Parathyroid adenoma (tissue), 2 donors: ENCODE data around the gene STPG3.

Experiments used
- H2AFZ ChIP-seq: fragments of 300-600 bp; sonication (generic); one replicate; pipeline ENCODE4 v1.7.0; 2017; ENCODE audit warnings: antibody characterized with exemption, mild to moderate bottlenecking
- H3K27ac ChIP-seq: fragments of 300-600 bp; sonication (generic); one replicate; pipeline ENCODE4 v1.7.0; 2017
- H3K27me3 ChIP-seq: fragments of 300-600 bp; sonication (generic); one replicate; pipeline ENCODE4 v1.7.0; 2017; ENCODE audit warnings: low read length; ENCODE audit not compliant: control insufficient read depth, insufficient read depth
- H3K36me3 ChIP-seq: fragments of 300-600 bp; sonication (generic); one replicate; pipeline ENCODE4 v1.7.0; 2017; ENCODE audit warnings: low read length; ENCODE audit not compliant: control insufficient read depth, insufficient read depth
- H3K4me1 ChIP-seq: fragments of 300-600 bp; sonication (generic); one replicate; pipeline ENCODE4 v1.7.0; 2017; ENCODE audit warnings: control low read depth
- H3K4me2 ChIP-seq: fragments of 300-600 bp; sonication (generic); one replicate; pipeline ENCODE4 v1.7.0; 2017; ENCODE audit warnings: low read length
- H3K4me3 ChIP-seq: fragments of 300-600 bp; sonication (generic); one replicate; pipeline ENCODE4 v1.7.0; 2017; ENCODE audit warnings: low read depth, low read length
- H3K79me2 ChIP-seq: fragments of 300-600 bp; sonication (generic); one replicate; pipeline ENCODE4 v1.7.0; 2017; ENCODE audit warnings: control low read depth
- H3K9ac ChIP-seq: fragments of 300-600 bp; sonication (generic); one replicate; pipeline ENCODE4 v1.7.0; 2017; ENCODE audit warnings: mild to moderate bottlenecking
- H3K9me3 ChIP-seq: fragments of 300-600 bp; sonication (generic); one replicate; pipeline ENCODE4 v1.7.0; 2017; ENCODE audit warnings: low read length; ENCODE audit not compliant: control insufficient read depth
- CTCF ChIP-seq: fragments of 300-600 bp; sonication (generic); IDR thresholded peaks from one replicate; pipeline ENCODE4 v1.7.0; 2017; ENCODE audit warnings: antibody characterized with exemption, mild to moderate bottlenecking
- donor health status: primary hyperparathyroidism.

STPG3 gene

DNA sequence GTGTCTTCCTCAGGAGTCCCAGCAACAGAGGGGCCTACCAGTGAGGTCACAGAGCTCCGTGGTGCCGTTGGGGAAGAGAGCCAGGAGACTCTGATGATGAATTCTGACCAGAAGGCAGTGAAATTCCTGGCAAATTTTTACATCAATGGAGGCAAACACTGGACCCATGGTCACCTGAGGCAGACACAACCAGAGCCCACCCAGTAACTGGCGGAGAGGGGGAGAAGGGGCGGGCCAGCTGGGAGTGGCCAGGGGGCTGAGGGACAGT lies at the start of gene STPG3:
Gene STPG3, plus strand, starts transcription at position 93 of the 268 bp plus-strand sequence. Its CDS starts 1 bp downstream, at position 94.
- no peak within 1 kb of the TSS for H3K4me3 ChIP-seq
- H3K9ac ChIP-seq: no peak within 1 kb of the TSS
- no peaks in the 10 kb centered on the region for H3K27me3 ChIP-seq
- H3K79me2 ChIP-seq: no peaks in the 10 kb centered on the region
- no peaks in the 10 kb centered on the region for H3K36me3 ChIP-seq
- H3K27ac ChIP-seq: no peak within 1 kb of the TSS
- H3K4me1 ChIP-seq: no peaks in the 10 kb centered on the region
- no peak for TF ChIP-seq CTCF
- no peak within 1 kb of the TSS for H3K4me2 ChIP-seq
- H3K9me3 ChIP-seq: no peaks in the 10 kb centered on the region
- H2AFZ ChIP-seq: no peak within 1 kb of the TSS

DNA sequence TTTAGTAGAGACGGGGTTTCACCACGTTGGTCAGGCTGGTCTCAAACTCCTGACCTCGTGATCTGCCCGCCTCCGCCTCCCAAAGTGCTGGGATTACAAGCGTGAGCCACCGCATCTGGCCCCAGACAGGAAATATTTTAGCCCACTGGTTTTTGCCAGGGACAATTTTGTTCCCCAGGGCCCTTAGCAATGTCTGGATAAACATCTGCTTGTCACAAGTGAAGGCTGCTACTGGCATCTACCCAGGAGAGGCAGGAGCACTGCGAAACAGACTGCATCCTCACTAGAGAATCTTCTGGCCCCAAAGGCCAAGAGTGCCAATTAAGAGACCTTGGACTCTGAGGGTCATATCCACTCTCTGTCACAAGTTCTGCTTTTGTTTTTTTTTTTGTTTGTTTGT lies 48.1 kb upstream of the STPG3 start:
- Histone ChIP-seq H3K27me3 (no peaks in the 10 kb centered on the region), H3K36me3 (no peaks in the 10 kb centered on the region), H3K4me2 (no peak overlapping the region), H3K27ac (no peak overlapping the region), H3K9me3 (no peaks in the 10 kb centered on the region), H2AFZ (no peak overlapping the region), H3K9ac (no peak overlapping the region), H3K4me1 (peaks cover 4% of the 10 kb centered on the region), H3K4me3 (no peak overlapping the region), H3K79me2 (peaks cover 21% of the 10 kb centered on the region)
- TF ChIP-seq CTCF: no peak

GRCh38 chr9:137204731-137205125 lies 46.4 kb upstream of the STPG3 start:
- Histone ChIP-seq H3K4me2 (peak overlapping the region; percentile 67), H3K27ac (no peak overlapping the region), H3K4me1 (no peaks in the 10 kb centered on the region), H3K27me3 (no peaks in the 10 kb centered on the region), H3K9ac (no peak overlapping the region), H2AFZ (no peak overlapping the region), H3K9me3 (no peaks in the 10 kb centered on the region), H3K4me3 (peak overlapping the region; percentile 74), H3K79me2 (peaks cover 17% of the 10 kb centered on the region), H3K36me3 (no peaks in the 10 kb centered on the region)
- TF ChIP-seq CTCF: no peak

- Histone ChIP-seq H3K4me2 (peak within 1 kb of the TSS; percentile 67), H3K36me3 (no peaks in the 10 kb centered on the region), H2AFZ (peak within 1 kb of the TSS; percentile 94), H3K27ac (peak within 1 kb of the TSS; percentile 44), H3K79me2 (peaks cover 17% of the 10 kb centered on the region), H3K9ac (peak within 1 kb of the TSS; percentile 76), H3K27me3 (no peaks in the 10 kb centered on the region), H3K9me3 (no peaks in the 10 kb centered on the region), H3K4me1 (no peaks in the 10 kb centered on the region), H3K4me3 (peak within 1 kb of the TSS; percentile 74)
- TF ChIP-seq CTCF: no peak
These were observed 45.7 kb upstream of the STPG3 start, which contains the start of the genes NDOR1 and TMEM203 for GRCh38 chr9:137205126-137206069. Gene NDOR1 (plus strand): TSS chr9:137205700. CDS start chr9:137205778, 78 bp downstream. Gene TMEM203 (minus strand): TSS chr9:137205648. CDS start chr9:137205414, 234 bp downstream.
